ENCODE data around the gene SPOCD1.

The SPOCD1 gene

GRCh38 chr1:31790140-31790539, 25.7 kb downstream of the SPOCD1 start:
- Histone ChIP-seq H3K27me3 (ENCODE audit: insufficient read depth, low read length) (no peaks in the 10 kb centered on the region), H3K27ac (ENCODE audit: low read length) (no peak overlapping the region), H3K4me1 (ENCODE audit: insufficient read depth, low read length) (peaks cover 5% of the 10 kb centered on the region; the same call in 1 of the 2 replicates), H3K9ac (ENCODE audit: low read depth, low read length) (no peak overlapping the region), H3K36me3 (ENCODE audit: insufficient read depth, low read depth, low read length) (no peaks in the 10 kb centered on the region), H3K9me3 (ENCODE audit: insufficient read depth, low read depth, low read length) (no peaks in the 10 kb centered on the region), H3K4me3 (ENCODE audit: low read length) (no peak overlapping the region)

GRCh38 chr1:31789259-31790065, 26.4 kb downstream of the SPOCD1 start:
- Histone ChIP-seq H3K4me1 (ENCODE audit: insufficient read depth, low read length) (peaks cover 5% of the 10 kb centered on the region; the same call in 1 of the 2 replicates), H3K36me3 (ENCODE audit: insufficient read depth, low read depth, low read length) (no peaks in the 10 kb centered on the region), H3K4me3 (ENCODE audit: low read length) (peak overlapping the region; percentile 85), H3K27ac (ENCODE audit: low read length) (no peak overlapping the region), H3K27me3 (ENCODE audit: insufficient read depth, low read length) (no peaks in the 10 kb centered on the region), H3K9ac (ENCODE audit: low read depth, low read length) (peak overlapping the region; percentile 79; the same call in 1 of the 2 replicates), H3K9me3 (ENCODE audit: insufficient read depth, low read depth, low read length) (no peaks in the 10 kb centered on the region)

GRCh38 chr1:31788825-31789256, 27.0 kb downstream of the SPOCD1 start:
- Histone ChIP-seq H3K27ac (ENCODE audit: low read length) (no peak overlapping the region), H3K36me3 (ENCODE audit: insufficient read depth, low read depth, low read length) (no peaks in the 10 kb centered on the region), H3K4me1 (ENCODE audit: insufficient read depth, low read length) (peaks cover 5% of the 10 kb centered on the region; the same call in 1 of the 2 replicates), H3K9ac (ENCODE audit: low read depth, low read length) (peak overlapping the region; percentile 79; the same call in 1 of the 2 replicates), H3K4me3 (ENCODE audit: low read length) (peak overlapping the region; percentile 85), H3K9me3 (ENCODE audit: insufficient read depth, low read depth, low read length) (no peaks in the 10 kb centered on the region), H3K27me3 (ENCODE audit: insufficient read depth, low read length) (no peaks in the 10 kb centered on the region)

- H3K9me3 ChIP-seq (ENCODE audit: insufficient read depth, low read depth, low read length), result no peaks in the 10 kb centered on the region
- no peaks in the 10 kb centered on the region for H3K36me3 ChIP-seq (ENCODE audit: insufficient read depth, low read depth, low read length)
- peak overlapping the region; percentile 54 for H3K27ac ChIP-seq (ENCODE audit: low read length)
- no peaks in the 10 kb centered on the region for H3K27me3 ChIP-seq (ENCODE audit: insufficient read depth, low read length)
- peak overlapping the region; percentile 85 for H3K4me3 ChIP-seq (ENCODE audit: low read length)
- H3K4me1 ChIP-seq (ENCODE audit: insufficient read depth, low read length), result peaks cover 7% of the 10 kb centered on the region; the same call in 1 of the 2 replicates
- H3K9ac ChIP-seq (ENCODE audit: low read depth, low read length), result peak overlapping the region; percentile 79; the same call in 1 of the 2 replicates
Measured at GRCh38 chr1:31788138-31788824, 27.5 kb downstream of the SPOCD1 start.

GRCh38 chr1:31787786-31788137, 28.1 kb downstream of the SPOCD1 start:
- Histone ChIP-seq H3K4me1 (ENCODE audit: insufficient read depth, low read length) (peaks cover 11% of the 10 kb centered on the region), H3K4me3 (ENCODE audit: low read length) (peak overlapping the region; percentile 85), H3K9me3 (ENCODE audit: insufficient read depth, low read depth, low read length) (no peaks in the 10 kb centered on the region), H3K36me3 (ENCODE audit: insufficient read depth, low read depth, low read length) (no peaks in the 10 kb centered on the region), H3K9ac (ENCODE audit: low read depth, low read length) (no peak overlapping the region; the same call in 1 of the 2 replicates), H3K27me3 (ENCODE audit: insufficient read depth, low read length) (no peaks in the 10 kb centered on the region), H3K27ac (ENCODE audit: low read length) (no peak overlapping the region)

- H3K27ac ChIP-seq (ENCODE audit: low read length), result no peak overlapping the region
- H3K9ac ChIP-seq (ENCODE audit: low read depth, low read length), result no peak overlapping the region
Measured at GRCh38 chr1:31787261-31787660, 28.6 kb downstream of the SPOCD1 start.

GRCh38 chr1:31786366-31787060, 29.3 kb downstream of the SPOCD1 start:
- Histone ChIP-seq H3K27ac (ENCODE audit: low read length) (no peak overlapping the region), H3K9me3 (ENCODE audit: insufficient read depth, low read depth, low read length) (no peaks in the 10 kb centered on the region), H3K9ac (ENCODE audit: low read depth, low read length) (no peak overlapping the region), H3K36me3 (ENCODE audit: insufficient read depth, low read depth, low read length) (no peaks in the 10 kb centered on the region), H3K4me1 (ENCODE audit: insufficient read depth, low read length) (peaks cover 22% of the 10 kb centered on the region), H3K27me3 (ENCODE audit: insufficient read depth, low read length) (no peaks in the 10 kb centered on the region), H3K4me3 (ENCODE audit: low read length) (no peak overlapping the region)

More at GRCh38 chr1:31787261-31787660, 28.6 kb downstream of the SPOCD1 start:
- Histone ChIP-seq H3K9me3 (ENCODE audit: insufficient read depth, low read depth, low read length) (no peaks in the 10 kb centered on the region), H3K4me1 (ENCODE audit: insufficient read depth, low read length) (peaks cover 16% of the 10 kb centered on the region), H3K36me3 (ENCODE audit: insufficient read depth, low read depth, low read length) (no peaks in the 10 kb centered on the region), H3K4me3 (ENCODE audit: low read length) (no peak overlapping the region), H3K27me3 (ENCODE audit: insufficient read depth, low read length) (no peaks in the 10 kb centered on the region)

GRCh38 chr1:31785947-31786290, 29.9 kb downstream of the SPOCD1 start:
- H3K4me1 ChIP-seq (ENCODE audit: insufficient read depth, low read length), result peaks cover 25% of the 10 kb centered on the region
- H3K9me3 ChIP-seq (ENCODE audit: insufficient read depth, low read depth, low read length), result no peaks in the 10 kb centered on the region
- H3K27me3 ChIP-seq (ENCODE audit: insufficient read depth, low read length), result no peaks in the 10 kb centered on the region
- H3K27ac ChIP-seq (ENCODE audit: low read length), result no peak overlapping the region
- no peak overlapping the region for H3K4me3 ChIP-seq (ENCODE audit: low read length)
- no peaks in the 10 kb centered on the region for H3K36me3 ChIP-seq (ENCODE audit: insufficient read depth, low read depth, low read length)
- no peak overlapping the region for H3K9ac ChIP-seq (ENCODE audit: low read depth, low read length)

GRCh38 chr1:31785020-31785946, 30.5 kb downstream of the SPOCD1 start:
- Histone ChIP-seq H3K27me3 (ENCODE audit: insufficient read depth, low read length) (no peaks in the 10 kb centered on the region; the same call in 1 of the 2 replicates), H3K4me3 (ENCODE audit: low read length) (no peak overlapping the region), H3K36me3 (ENCODE audit: insufficient read depth, low read depth, low read length) (no peaks in the 10 kb centered on the region), H3K9me3 (ENCODE audit: insufficient read depth, low read depth, low read length) (no peaks in the 10 kb centered on the region), H3K9ac (ENCODE audit: low read depth, low read length) (no peak overlapping the region), H3K27ac (ENCODE audit: low read length) (no peak overlapping the region), H3K4me1 (ENCODE audit: insufficient read depth, low read length) (peaks cover 25% of the 10 kb centered on the region)

- Histone ChIP-seq H3K27ac (ENCODE audit: low read length) (no peak overlapping the region), H3K9me3 (ENCODE audit: insufficient read depth, low read depth, low read length) (no peaks in the 10 kb centered on the region), H3K9ac (ENCODE audit: low read depth, low read length) (no peak overlapping the region), H3K36me3 (ENCODE audit: insufficient read depth, low read depth, low read length) (no peaks in the 10 kb centered on the region), H3K4me3 (ENCODE audit: low read length) (no peak overlapping the region), H3K27me3 (ENCODE audit: insufficient read depth, low read length) (no peaks in the 10 kb centered on the region; the same call in 1 of the 2 replicates), H3K4me1 (ENCODE audit: insufficient read depth, low read length) (peaks cover 25% of the 10 kb centered on the region)
Measured at GRCh38 chr1:31784356-31785019, 31.3 kb downstream of the SPOCD1 start.
